Measurements from ENCODE around the gene CDH18. TPM values are rescaled to one million over a fixed set of nuclear protein-coding genes. Genes with fewer than 3 reads are reported as not detected.

The CDH18 gene
- total and polyA plus RNA-seq, 2 of the 4 experiments (the other 2 are of a cell fraction): 0.24 to 1.1 TPM

DNA sequence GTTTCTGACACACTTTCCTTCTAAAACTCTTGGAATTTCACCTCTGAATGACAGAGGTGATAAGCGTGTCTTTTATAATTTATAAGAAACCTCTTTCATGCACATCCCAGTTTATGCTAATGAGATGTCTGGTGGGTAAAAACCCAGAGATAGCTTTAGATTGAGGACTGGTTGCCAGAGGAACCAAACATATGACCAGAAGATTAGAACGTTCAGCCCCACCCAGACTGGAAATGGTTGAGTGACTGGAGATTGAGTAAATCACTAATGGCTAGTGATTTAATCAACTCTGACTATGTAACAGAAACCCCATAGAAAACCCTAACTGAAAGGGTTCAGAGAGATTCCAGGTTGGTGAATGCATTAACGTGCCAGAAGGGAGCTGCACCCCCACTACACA is 69.2 kb downstream of the CDH18 start:
- no peak overlapping the region for H3K4me2 ChIP-seq (ENCODE audit: low read depth, low read length)
- no peak overlapping the region for H3K18ac ChIP-seq (ENCODE audit: low read depth, low read length)
- no peak overlapping the region for H3K27ac ChIP-seq (ENCODE audit: insufficient read depth, low read length)
- no peak overlapping the region for H2AFZ ChIP-seq (replicated peaks; ENCODE audit: low read length, poor library complexity)
- dilution Hi-C loops (cut with HindIII; ENCODE audit: low sequenced_read_pairs, unreplicated experiment) (no loop called here), in situ Hi-C loops (cut with MboI; ENCODE audit: low sequenced_read_pairs) (no loop called here), intact Hi-C loops (cut with micrococcal nuclease) (no loop called here)
- H4K8ac ChIP-seq (ENCODE audit: low read depth in 2 of 2, low read length in 2 of 2): no peak overlapping the region
- H3K14ac ChIP-seq (replicated peaks; ENCODE audit: low read depth, low read length): no peak overlapping the region
- no peaks in the 10 kb centered on the region for H3K27me3 ChIP-seq (ENCODE audit: control insufficient read depth, insufficient read depth, low read length)
- H2BK5ac ChIP-seq (ENCODE audit: low read depth, low read length, poor library complexity, severe bottlenecking): no peak overlapping the region
- DNase-seq: no peak
- no peak overlapping the region for H3K23ac ChIP-seq (ENCODE audit: low read depth, low read length)
- H2AK5ac ChIP-seq (ENCODE audit: low read depth, low read length): no peak overlapping the region
- no peak overlapping the region for H3K9ac ChIP-seq (ENCODE audit: low read depth, low read length)
- no peak for TF ChIP-seq BHLHE40 (IDR thresholded peaks at IDR 0.05; ENCODE audit: low read depth, low read length)
- TF ChIP-seq NFE2L2 (IDR thresholded peaks at IDR 0.05; ENCODE audit: low read depth, low read length): no peak
- no peak for TF ChIP-seq RCOR1 (IDR thresholded peaks at IDR 0.05; ENCODE audit: insufficient replicate concordance, low read length)
- TF ChIP-seq MAFK (IDR thresholded peaks at IDR 0.05; ENCODE audit: low read depth, low read length): no peak
- TF ChIP-seq FOS (IDR thresholded peaks at IDR 0.05; ENCODE audit: low read depth, low read length): no peak
- no peak for TF ChIP-seq CHD1 (IDR thresholded peaks at IDR 0.05; ENCODE audit: low read depth, low read length)
- TF ChIP-seq CEBPB (IDR thresholded peaks at IDR 0.05; ENCODE audit: low read depth, low read length): no peak
- TF ChIP-seq POLR2A (IDR thresholded peaks at IDR 0.05; ENCODE audit: low read depth, low read length): no peak
- TF ChIP-seq, protein P1, sequence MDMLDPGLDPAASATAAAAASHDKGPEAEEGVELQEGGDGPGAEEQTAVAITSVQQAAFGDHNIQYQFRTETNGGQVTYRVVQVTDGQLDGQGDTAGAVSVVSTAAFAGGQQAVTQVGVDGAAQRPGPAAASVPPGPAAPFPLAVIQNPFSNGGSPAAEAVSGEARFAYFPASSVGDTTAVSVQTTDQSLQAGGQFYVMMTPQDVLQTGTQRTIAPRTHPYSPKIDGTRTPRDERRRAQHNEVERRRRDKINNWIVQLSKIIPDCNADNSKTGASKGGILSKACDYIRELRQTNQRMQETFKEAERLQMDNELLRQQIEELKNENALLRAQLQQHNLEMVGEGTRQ (IDR thresholded peaks at IDR 0.05; ENCODE audit: low read depth, low read length): no peak
- no peak for TF ChIP-seq SMC3 (IDR thresholded peaks at IDR 0.05; ENCODE audit: low read depth, low read length)
- TF ChIP-seq, protein P2, sequence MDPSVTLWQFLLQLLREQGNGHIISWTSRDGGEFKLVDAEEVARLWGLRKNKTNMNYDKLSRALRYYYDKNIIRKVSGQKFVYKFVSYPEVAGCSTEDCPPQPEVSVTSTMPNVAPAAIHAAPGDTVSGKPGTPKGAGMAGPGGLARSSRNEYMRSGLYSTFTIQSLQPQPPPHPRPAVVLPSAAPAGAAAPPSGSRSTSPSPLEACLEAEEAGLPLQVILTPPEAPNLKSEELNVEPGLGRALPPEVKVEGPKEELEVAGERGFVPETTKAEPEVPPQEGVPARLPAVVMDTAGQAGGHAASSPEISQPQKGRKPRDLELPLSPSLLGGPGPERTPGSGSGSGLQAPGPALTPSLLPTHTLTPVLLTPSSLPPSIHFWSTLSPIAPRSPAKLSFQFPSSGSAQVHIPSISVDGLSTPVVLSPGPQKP (IDR thresholded peaks at IDR 0.05; ENCODE audit: borderline replicate concordance, low read depth, low read length): no peak
- no peak for TF ChIP-seq MXI1 (IDR thresholded peaks at IDR 0.05; ENCODE audit: borderline replicate concordance, low read depth, low read length)
- TF ChIP-seq, protein P3, sequence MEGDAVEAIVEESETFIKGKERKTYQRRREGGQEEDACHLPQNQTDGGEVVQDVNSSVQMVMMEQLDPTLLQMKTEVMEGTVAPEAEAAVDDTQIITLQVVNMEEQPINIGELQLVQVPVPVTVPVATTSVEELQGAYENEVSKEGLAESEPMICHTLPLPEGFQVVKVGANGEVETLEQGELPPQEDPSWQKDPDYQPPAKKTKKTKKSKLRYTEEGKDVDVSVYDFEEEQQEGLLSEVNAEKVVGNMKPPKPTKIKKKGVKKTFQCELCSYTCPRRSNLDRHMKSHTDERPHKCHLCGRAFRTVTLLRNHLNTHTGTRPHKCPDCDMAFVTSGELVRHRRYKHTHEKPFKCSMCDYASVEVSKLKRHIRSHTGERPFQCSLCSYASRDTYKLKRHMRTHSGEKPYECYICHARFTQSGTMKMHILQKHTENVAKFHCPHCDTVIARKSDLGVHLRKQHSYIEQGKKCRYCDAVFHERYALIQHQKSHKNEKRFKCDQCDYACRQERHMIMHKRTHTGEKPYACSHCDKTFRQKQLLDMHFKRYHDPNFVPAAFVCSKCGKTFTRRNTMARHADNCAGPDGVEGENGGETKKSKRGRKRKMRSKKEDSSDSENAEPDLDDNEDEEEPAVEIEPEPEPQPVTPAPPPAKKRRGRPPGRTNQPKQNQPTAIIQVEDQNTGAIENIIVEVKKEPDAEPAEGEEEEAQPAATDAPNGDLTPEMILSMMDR (conservative IDR thresholded peaks at IDR 0.05; ENCODE audit: low read depth, low read length): no peak
- TF ChIP-seq MAZ (IDR thresholded peaks at IDR 0.05; ENCODE audit: borderline replicate concordance, low read depth, low read length): no peak
- TF ChIP-seq RAD21 (IDR thresholded peaks at IDR 0.05; ENCODE audit: low read length): no peak
- no peak for TF ChIP-seq RFX5 (IDR thresholded peaks at IDR 0.05; ENCODE audit: low read depth, low read length)
- H3K9me3 ChIP-seq (ENCODE audit: control insufficient read depth, insufficient read depth, low read length): no peaks in the 10 kb centered on the region
- no peaks in the 10 kb centered on the region for H3K4me1 ChIP-seq (ENCODE audit: control insufficient read depth, insufficient read depth, low read length)
- no peak overlapping the region for H3K4me3 ChIP-seq (ENCODE audit: insufficient read depth, low read depth, low read length)
- no peak overlapping the region for H2BK15ac ChIP-seq (ENCODE audit: low read depth, low read length)
- no peak overlapping the region for H2BK120ac ChIP-seq (ENCODE audit: low read depth, low read length)
- H2BK20ac ChIP-seq (ENCODE audit: low read depth, low read length): no peak overlapping the region
- H3K79me1 ChIP-seq (ENCODE audit: low read depth in 1 of 2, low read length in 2 of 2): no peaks in the 10 kb centered on the region
- no TSS peak for BruUV-seq (replicated peaks)
- no peak overlapping the region for H3K4ac ChIP-seq (ENCODE audit: low read depth, low read length)
- ChIA-PET POLR2A (ENCODE audit: unreplicated experiment) (no interaction called here), CTCF (interaction anchor here (0.8 kb wide), 1 partner anchor 13 kb away, joined by 3 read pairs; no protein-coding TSS in a partner anchor)
- H3K56ac ChIP-seq (ENCODE audit: extremely low read depth, insufficient read depth, low read length): no peak overlapping the region
- no peak overlapping the region for H2AK9ac ChIP-seq (replicated peaks; ENCODE audit: low read depth, low read length, poor library complexity)
- H3K9me1 ChIP-seq (ENCODE audit: insufficient read depth, low read length): no peaks in the 10 kb centered on the region
- H4K5ac ChIP-seq (ENCODE audit: low read depth, low read length): no peak overlapping the region
- no peak for ATAC-seq (ENCODE audit: low read depth)
- no peak overlapping the region for H4K91ac ChIP-seq (ENCODE audit: insufficient read depth, low read depth, low read length)
- no peaks in the 10 kb centered on the region for H3K36me3 ChIP-seq (ENCODE audit: control insufficient read depth, insufficient read depth, low read length)
- WGBS, 2 experiments (ENCODE audit: extremely low coverage in 2 of 2, insufficient read length in 1 of 2): no CpG with 5 or more reads among the region's 3 CpGs
- no peaks in the 10 kb centered on the region for H4K20me1 ChIP-seq (ENCODE audit: insufficient read depth, low read length)
